Embryonic facial prominence (tissue), 1 donor: ENCODE data around the gene MARVELD2.

Experiments
- DNase-seq: peaks from one replicate; pipeline ENCODE4 v3.0.0-alpha.2; 2016; ENCODE audit errors: extremely low spot score

MARVELD2 gene

DNA sequence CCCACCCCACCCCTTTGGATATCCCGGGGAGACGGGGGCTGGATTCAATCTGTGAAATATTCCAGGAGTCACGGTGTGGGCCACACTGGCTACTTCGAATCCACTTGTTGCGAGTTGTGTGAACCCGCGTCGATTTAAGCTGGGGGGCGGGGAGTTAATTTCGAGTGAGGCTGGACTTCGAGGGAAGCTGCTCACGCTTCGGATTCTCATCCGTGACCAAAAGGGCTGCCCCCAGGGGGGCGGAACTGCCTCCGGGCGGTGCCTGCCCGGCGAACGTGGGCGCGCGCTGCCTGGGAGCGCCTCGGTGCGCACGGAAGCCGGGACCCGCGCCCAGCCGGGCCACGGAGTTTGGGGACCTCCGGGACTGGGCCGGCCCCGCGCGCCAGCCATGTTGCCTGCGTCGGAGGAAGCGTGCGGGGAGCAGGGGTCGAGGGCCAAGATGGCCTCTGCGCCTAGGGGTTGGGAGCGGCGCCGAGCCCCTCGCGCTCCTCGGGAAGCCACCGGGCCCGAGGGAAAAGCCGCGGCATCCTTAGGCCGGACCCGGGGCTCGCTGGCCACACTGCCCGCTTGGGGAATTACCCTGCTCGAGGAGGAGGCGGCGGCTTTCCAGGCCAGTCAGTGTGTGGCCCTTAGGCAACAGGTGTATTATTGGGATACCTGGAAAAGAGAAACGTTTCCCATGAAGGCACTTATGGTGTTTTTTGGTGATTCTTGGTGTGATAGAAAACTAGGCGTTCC is 78.6 kb downstream of the MARVELD2 start:
- DNase-seq: no peak
